ENCODE results near the gene RCAN1. TPM values are rescaled to one million over a fixed set of nuclear protein-coding genes. Genes with fewer than 3 reads are reported as not detected.
"Not testable (repeated sequence)": the region's sequence is repeated elsewhere in the genome, so short reads cannot be mapped to it uniquely, and the experiment has no call there.

The RCAN1 gene
- polyA plus RNA-seq, 1 donor: 41.1 TPM

DNA sequence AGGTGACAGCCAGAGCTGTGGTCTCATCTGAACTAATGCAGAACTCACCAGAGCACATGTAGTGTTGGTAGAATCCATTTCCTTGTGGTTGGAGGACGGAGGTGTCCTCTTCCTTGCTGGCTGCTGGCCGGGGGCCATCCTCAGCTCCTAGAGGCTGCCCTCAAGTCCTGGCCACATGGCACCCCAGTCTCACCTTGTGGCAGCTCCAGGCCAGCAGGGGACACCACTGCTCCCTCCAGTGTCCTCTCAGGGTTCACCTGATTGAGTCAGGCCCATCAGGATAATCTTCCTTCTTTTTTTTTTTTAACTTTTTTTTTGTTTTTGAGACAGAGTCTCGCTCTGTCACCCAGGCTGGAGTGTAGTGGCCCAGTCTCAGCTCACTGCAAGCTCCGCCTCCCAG is 105.8 kb downstream of the RCAN1 start:
- H3K36me3 ChIP-seq (ENCODE audit: control insufficient read depth, insufficient read depth, low read length): no peaks in the 10 kb centered on the region
- no peak overlapping the region for H3K4me3 ChIP-seq (ENCODE audit: low read length)

DNA sequence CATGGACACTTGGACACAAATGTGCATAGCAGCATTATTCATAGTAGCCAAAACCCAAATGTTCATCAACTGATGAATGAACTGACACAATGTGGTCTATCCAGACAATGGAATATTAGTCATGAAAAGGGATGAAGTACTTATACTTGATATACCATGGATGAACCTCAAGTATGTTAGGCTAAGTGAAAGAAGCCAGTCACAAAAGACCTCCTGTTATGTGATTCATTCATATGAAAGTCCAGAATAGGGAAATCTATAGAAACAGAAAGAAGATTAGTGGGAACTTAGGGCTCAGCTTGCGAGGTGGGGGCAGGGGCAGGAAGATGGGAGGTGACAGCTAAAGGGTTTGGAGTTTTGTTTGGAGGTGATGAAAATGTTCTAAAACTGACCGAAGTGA is 110.3 kb downstream of the RCAN1 start:
- Histone ChIP-seq H3K36me3 (ENCODE audit: control insufficient read depth, insufficient read depth, low read length) (no peaks in the 10 kb centered on the region), H3K27ac (ENCODE audit: low read length) (no peak overlapping the region), H3K27me3 (ENCODE audit: control insufficient read depth, insufficient read depth, low read length) (no peaks in the 10 kb centered on the region), H3K4me3 (ENCODE audit: low read length) (no peak overlapping the region), H3K9me3 (ENCODE audit: control insufficient read depth, low read depth, low read length) (no peaks in the 10 kb centered on the region), H3K4me1 (ENCODE audit: control insufficient read depth, insufficient read depth, low read length) (no peaks in the 10 kb centered on the region)
- WGBS (ENCODE audit: insufficient coverage, low lambda C conversion rate): no CpG with 5 or more reads among the region's 2 CpGs
- DNase-seq: no peak

More for the DNA sequence above, 105.8 kb downstream of the RCAN1 start:
- H3K27me3 ChIP-seq (ENCODE audit: control insufficient read depth, insufficient read depth, low read length): no peaks in the 10 kb centered on the region
- H3K27ac ChIP-seq (ENCODE audit: low read length): no peak overlapping the region
- no CpG with 5 or more reads among the region's 4 CpGs for WGBS (ENCODE audit: insufficient coverage, low lambda C conversion rate)
- no peak for DNase-seq
- no peaks in the 10 kb centered on the region for H3K9me3 ChIP-seq (ENCODE audit: control insufficient read depth, low read depth, low read length)
- H3K4me1 ChIP-seq (ENCODE audit: control insufficient read depth, insufficient read depth, low read length): no peaks in the 10 kb centered on the region

DNA sequence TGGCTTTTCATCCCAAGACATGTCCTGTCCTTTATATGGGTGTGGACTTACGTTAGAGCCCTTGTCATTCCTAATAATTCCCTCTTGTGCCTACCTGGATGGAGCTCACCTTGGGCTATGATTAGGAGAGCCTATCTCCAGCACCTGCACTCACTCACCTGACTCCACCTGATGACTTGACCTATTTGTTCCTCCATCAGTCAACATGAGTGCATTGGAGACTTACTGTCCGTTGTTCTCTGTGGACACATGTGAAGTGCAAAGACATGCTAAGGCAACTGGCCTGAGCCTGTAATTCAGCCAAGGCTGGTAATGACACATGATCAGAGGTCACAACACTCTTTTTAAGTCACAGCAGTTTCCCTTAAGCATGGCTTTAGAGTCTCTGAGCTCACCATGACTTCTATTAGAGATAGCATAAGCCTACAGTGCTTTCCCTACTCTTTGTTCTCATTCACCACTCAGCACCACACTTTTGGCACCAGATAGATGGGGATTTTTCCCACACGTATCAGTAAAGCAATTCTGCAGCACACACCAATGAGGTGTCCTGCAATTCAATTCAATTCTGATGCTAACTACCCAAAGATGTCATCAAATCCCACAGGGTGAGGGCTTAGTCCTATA is 112.3 kb downstream of the RCAN1 start:
- no peaks in the 10 kb centered on the region for H3K9me3 ChIP-seq (ENCODE audit: control insufficient read depth, low read depth, low read length)
- no peaks in the 10 kb centered on the region for H3K4me1 ChIP-seq (ENCODE audit: control insufficient read depth, insufficient read depth, low read length)
- no CpG with 5 or more reads among the region's 3 CpGs for WGBS (ENCODE audit: insufficient coverage, low lambda C conversion rate)
- no peaks in the 10 kb centered on the region for H3K36me3 ChIP-seq (ENCODE audit: control insufficient read depth, insufficient read depth, low read length)
- no peak overlapping the region for H3K4me3 ChIP-seq (ENCODE audit: low read length)
- H3K27ac ChIP-seq (ENCODE audit: low read length): no peak overlapping the region
- no peak for DNase-seq
- H3K27me3 ChIP-seq (ENCODE audit: control insufficient read depth, insufficient read depth, low read length): no peaks in the 10 kb centered on the region

DNA sequence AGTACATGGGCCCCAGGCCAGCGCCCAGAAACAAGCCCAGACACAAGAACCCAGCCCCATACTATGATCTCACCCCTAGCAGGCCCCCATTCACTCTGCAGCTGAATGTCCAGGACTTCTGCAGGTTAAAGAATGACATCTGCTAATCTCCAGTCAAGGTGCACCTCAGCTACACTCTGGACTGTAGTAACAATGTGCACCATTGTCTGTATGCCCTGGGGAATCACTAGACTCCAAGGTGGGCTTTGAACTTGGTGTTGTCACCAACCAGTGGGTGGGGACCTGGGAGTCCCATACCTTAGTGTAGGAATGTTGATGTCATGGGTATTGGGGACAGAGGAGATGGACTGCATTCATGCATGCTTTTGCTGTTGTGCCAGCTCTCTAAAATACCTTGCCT is 113.2 kb downstream of the RCAN1 start:
- whole genome bisulfite sequencing (ENCODE audit: insufficient coverage, low lambda C conversion rate): no CpG with 5 or more reads among the region's 1 CpG
- H3K36me3 ChIP-seq (ENCODE audit: control insufficient read depth, insufficient read depth, low read length): no peaks in the 10 kb centered on the region
- H3K27ac ChIP-seq (ENCODE audit: low read length): no peak overlapping the region
- no peaks in the 10 kb centered on the region for H3K9me3 ChIP-seq (ENCODE audit: control insufficient read depth, low read depth, low read length)
- H3K4me1 ChIP-seq (ENCODE audit: control insufficient read depth, insufficient read depth, low read length): no peaks in the 10 kb centered on the region
- no peak for DNase-seq
- H3K4me3 ChIP-seq (ENCODE audit: low read length): no peak overlapping the region
- H3K27me3 ChIP-seq (ENCODE audit: control insufficient read depth, insufficient read depth, low read length): no peaks in the 10 kb centered on the region

- H3K27me3 ChIP-seq (ENCODE audit: control insufficient read depth, insufficient read depth, low read length): no peaks in the 10 kb centered on the region
- no peaks in the 10 kb centered on the region for H3K4me1 ChIP-seq (ENCODE audit: control insufficient read depth, insufficient read depth, low read length)
- H3K9me3 ChIP-seq (ENCODE audit: control insufficient read depth, low read depth, low read length): no peaks in the 10 kb centered on the region
- H3K27ac ChIP-seq (ENCODE audit: low read length): no peak overlapping the region
- WGBS (ENCODE audit: insufficient coverage, low lambda C conversion rate): 60% methylated on average over 1 of the region's 1 CpG
- no peak for DNase-seq
- H3K36me3 ChIP-seq (ENCODE audit: control insufficient read depth, insufficient read depth, low read length): no peaks in the 10 kb centered on the region
- H3K4me3 ChIP-seq (ENCODE audit: low read length): no peak overlapping the region
Observed at GRCh38 chr21:34500191-34500590, 114.7 kb downstream of the RCAN1 start.

- DNase-seq: no peak
- Histone ChIP-seq H3K36me3 (ENCODE audit: control insufficient read depth, insufficient read depth, low read length) (no peaks in the 10 kb centered on the region), H3K27me3 (ENCODE audit: control insufficient read depth, insufficient read depth, low read length) (no peaks in the 10 kb centered on the region), H3K4me3 (ENCODE audit: low read length) (no peak overlapping the region), H3K4me1 (ENCODE audit: control insufficient read depth, insufficient read depth, low read length) (no peaks in the 10 kb centered on the region), H3K27ac (ENCODE audit: low read length) (no peak overlapping the region), H3K9me3 (ENCODE audit: control insufficient read depth, low read depth, low read length) (no peaks in the 10 kb centered on the region)
- no CpG with 5 or more reads among the region's 4 CpGs for WGBS (ENCODE audit: insufficient coverage, low lambda C conversion rate)
Observed at GRCh38 chr21:34499116-34499515, 115.8 kb downstream of the RCAN1 start.

- Histone ChIP-seq H3K27me3 (ENCODE audit: control insufficient read depth, insufficient read depth, low read length) (no peaks in the 10 kb centered on the region), H3K27ac (ENCODE audit: low read length) (no peak overlapping the region), H3K4me3 (ENCODE audit: low read length) (no peak overlapping the region), H3K9me3 (ENCODE audit: control insufficient read depth, low read depth, low read length) (no peaks in the 10 kb centered on the region), H3K36me3 (ENCODE audit: control insufficient read depth, insufficient read depth, low read length) (no peaks in the 10 kb centered on the region), H3K4me1 (ENCODE audit: control insufficient read depth, insufficient read depth, low read length) (no peaks in the 10 kb centered on the region)
- DNase-seq: no peak
- WGBS (ENCODE audit: insufficient coverage, low lambda C conversion rate): no CpG with 5 or more reads among the region's 3 CpGs
Observed at GRCh38 chr21:34498623-34499022, 116.3 kb downstream of the RCAN1 start.

GRCh38 chr21:34483854-34484253 is 131.1 kb downstream of the RCAN1 start:
- not testable (repeated sequence) for H3K27me3 ChIP-seq (ENCODE audit: control insufficient read depth, insufficient read depth, low read length); H3K4me1 ChIP-seq (ENCODE audit: control insufficient read depth, insufficient read depth, low read length); DNase-seq; H3K36me3 ChIP-seq (ENCODE audit: control insufficient read depth, insufficient read depth, low read length); H3K9me3 ChIP-seq (ENCODE audit: control insufficient read depth, low read depth, low read length); H3K4me3 ChIP-seq (ENCODE audit: low read length); H3K27ac ChIP-seq (ENCODE audit: low read length)
- WGBS (ENCODE audit: insufficient coverage, low lambda C conversion rate): no CpG with 5 or more reads among the region's 5 CpGs

DNA sequence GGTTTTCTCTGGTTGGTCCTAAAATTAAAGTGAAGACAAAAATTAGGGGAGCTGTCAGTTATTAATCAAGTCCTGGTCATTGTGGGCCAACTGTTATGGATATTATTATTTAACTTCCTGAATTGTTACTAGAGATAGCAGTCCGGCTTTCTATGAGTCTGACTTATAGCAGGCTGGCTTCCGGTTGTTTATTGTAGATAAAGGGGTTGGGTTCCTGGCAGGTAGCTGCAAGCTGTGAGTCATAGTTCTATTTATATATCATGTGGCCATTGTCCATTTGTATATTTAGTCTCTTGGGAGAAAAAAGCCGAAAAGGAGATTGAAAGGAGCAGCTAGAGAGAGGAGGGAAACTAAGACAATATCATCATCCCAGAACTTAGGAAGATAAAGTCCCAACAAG is 131.5 kb downstream of the RCAN1 start:
- H3K4me3 ChIP-seq (ENCODE audit: low read length); H3K27ac ChIP-seq (ENCODE audit: low read length); H3K36me3 ChIP-seq (ENCODE audit: control insufficient read depth, insufficient read depth, low read length); H3K4me1 ChIP-seq (ENCODE audit: control insufficient read depth, insufficient read depth, low read length); H3K9me3 ChIP-seq (ENCODE audit: control insufficient read depth, low read depth, low read length); DNase-seq; H3K27me3 ChIP-seq (ENCODE audit: control insufficient read depth, insufficient read depth, low read length): not testable (repeated sequence)
- no CpG with 5 or more reads among the region's 3 CpGs for WGBS (ENCODE audit: insufficient coverage, low lambda C conversion rate)

DNA sequence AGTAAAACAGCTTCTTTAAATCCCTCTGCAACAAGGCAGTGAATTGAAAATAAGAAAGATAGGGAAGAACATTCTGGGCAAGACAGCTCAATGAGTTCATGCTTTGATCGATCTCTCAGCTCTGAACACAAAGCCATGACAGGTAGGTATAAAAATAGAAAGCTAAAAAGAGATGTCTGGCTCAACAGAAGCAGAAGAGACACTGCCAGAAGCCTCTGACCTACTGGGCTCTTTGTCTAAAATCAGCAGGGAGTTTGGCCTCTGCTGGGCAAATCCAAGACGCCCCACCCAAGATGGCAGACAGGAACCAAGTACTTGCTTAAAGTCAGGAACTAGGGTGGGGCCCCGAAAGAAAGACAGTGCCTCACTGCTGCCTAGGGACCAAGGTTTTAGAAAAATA is 147.6 kb downstream of the RCAN1 start:
- not testable (repeated sequence) for H3K36me3 ChIP-seq (ENCODE audit: control insufficient read depth, insufficient read depth, low read length)
- WGBS (ENCODE audit: insufficient coverage, low lambda C conversion rate): no CpG with 5 or more reads among the region's 3 CpGs

More for the DNA sequence above, 147.6 kb downstream of the RCAN1 start:
- not testable (repeated sequence) for H3K9me3 ChIP-seq (ENCODE audit: control insufficient read depth, low read depth, low read length); H3K27ac ChIP-seq (ENCODE audit: low read length); H3K4me3 ChIP-seq (ENCODE audit: low read length); DNase-seq; H3K27me3 ChIP-seq (ENCODE audit: control insufficient read depth, insufficient read depth, low read length); H3K4me1 ChIP-seq (ENCODE audit: control insufficient read depth, insufficient read depth, low read length)
